H1 (cell line): ENCODE results near the gene PDYN. TPM values are rescaled to one million over a fixed set of nuclear protein-coding genes. Genes with fewer than 3 reads are reported as not detected.

Experiments
- CTCF ChIA-PET: fragments of 300-600 bp; sonication (Branson Sonifier 250); formaldehyde crosslinking; loops from one replicate; lab custom pipeline; 2021; ENCODE audit not compliant: partially characterized antibody; lab: Charles Lee
- POLR2A ChIA-PET: fragments of 300-600 bp; sonication (Branson Sonifier 250); formaldehyde crosslinking; loops from one replicate; lab custom pipeline; 2021; ENCODE audit warnings: inconsistent platforms; ENCODE audit not compliant: partially characterized antibody; lab: Charles Lee
- DNase-seq, 2 experiments: peaks; one replicate each; pipeline versions ENCODE4 v3.0.0 to v3.0.0-alpha.2; 2010 to 2022; ENCODE audit warnings: low spot score in 2 of 2, low read depth in 1 of 2, mixed read lengths in 1 of 2
- FAIRE-seq: peaks from 2 replicates; lab custom pipeline; 2011; peaks lifted over from hg19 to GRCh38; lab: Jason Lieb, UNC
- H2AFZ ChIP-seq: 2 replicates; pipeline ENCODE4 v1.8.1; 2012; ENCODE audit warnings: low read length, inconsistent platforms
- H2AK5ac ChIP-seq: 2 replicates; pipeline ENCODE4 v1.6.1; 2013; ENCODE audit warnings: low read depth, low read length
- H2BK120ac ChIP-seq: replicated peaks from 2 replicates; pipeline ENCODE3; 2013; ENCODE audit warnings: low read depth, low read length, inconsistent platforms
- H2BK12ac ChIP-seq: 2 replicates; pipeline ENCODE4 v1.6.1; 2013; ENCODE audit warnings: low read depth, low read length
- H2BK15ac ChIP-seq: 2 replicates; pipeline ENCODE4 v1.6.1; 2013; ENCODE audit warnings: low read length
- H2BK20ac ChIP-seq: 2 replicates; pipeline ENCODE4 v1.6.1; 2013; ENCODE audit warnings: low read length
- H2BK5ac ChIP-seq: 2 replicates; pipeline ENCODE4 v1.6.1; 2013; ENCODE audit warnings: low read depth, low read length
- H3K14ac ChIP-seq: 2 replicates; pipeline ENCODE4 v1.6.1; 2013; ENCODE audit warnings: inconsistent platforms; ENCODE audit not compliant: insufficient read length
- H3K18ac ChIP-seq: 2 replicates; pipeline ENCODE4 v1.6.1; 2013; ENCODE audit warnings: low read length; ENCODE audit errors: extremely low read depth
- H3K23ac ChIP-seq: 2 replicates; pipeline ENCODE4 v1.6.1; 2013; ENCODE audit warnings: inconsistent platforms; ENCODE audit not compliant: insufficient read length
- H3K23me2 ChIP-seq: 2 replicates; pipeline ENCODE4 v1.6.1; 2013; ENCODE audit warnings: low read depth, low read length
- H3K27ac ChIP-seq: 2 replicates; pipeline ENCODE4 v1.6.1; 2011; ENCODE audit warnings: low read depth, low read length, inconsistent platforms
- H3K27me3 ChIP-seq, 4 experiments: replicated peaks in 1 of 4; 1 replicate in 1 of 4; 2 replicates in 3 of 4; pipeline versions ENCODE4 v1.6.1 to v1.8.1; 2011 to 2013; ENCODE audit warnings: low read length in 3 of 4, mild to moderate bottlenecking in 3 of 4, inconsistent platforms in 2 of 4, mixed read lengths in 2 of 4, moderate library complexity in 1 of 4; ENCODE audit not compliant: control insufficient read depth in 3 of 4, insufficient read depth in 3 of 4; ENCODE audit errors: extremely low read depth in 1 of 4
- H3K36me3 ChIP-seq, 4 experiments: 2 replicates each; pipeline versions ENCODE4 v1.6.1 to v1.8.1; 2011 to 2013; ENCODE audit warnings: mild to moderate bottlenecking in 4 of 4, low read length in 3 of 4, moderate library complexity in 2 of 4, control low read depth in 1 of 4, inconsistent platforms in 1 of 4; ENCODE audit not compliant: insufficient read depth in 4 of 4, control insufficient read depth in 2 of 4
- H3K4ac ChIP-seq: replicated peaks from 2 replicates; pipeline ENCODE3; 2013; ENCODE audit warnings: low read length, low read depth, mixed read lengths, inconsistent platforms; ENCODE audit not compliant: insufficient read length
- H3K4me1 ChIP-seq, 4 experiments: replicated peaks in 1 of 4; 1 replicate in 1 of 4; 2 replicates in 3 of 4; pipeline versions ENCODE4 v1.6.1 to v1.8.1; 2011 to 2013; ENCODE audit warnings: low read length in 3 of 4, inconsistent platforms in 2 of 4, mixed read lengths in 1 of 4; ENCODE audit not compliant: insufficient read depth in 4 of 4, control insufficient read depth in 3 of 4
- H3K4me2 ChIP-seq, 2 experiments: 2 replicates each; pipeline versions ENCODE4 v1.6.1 to v1.8.1; 2011 to 2013; ENCODE audit warnings: low read depth in 2 of 2, low read length in 2 of 2, control low read depth in 1 of 2, inconsistent platforms in 1 of 2, mild to moderate bottlenecking in 1 of 2; ENCODE audit not compliant: insufficient read depth in 1 of 2
- H3K4me3 ChIP-seq, 4 experiments: fragments of 200-600, 300-600 bp in 1 of 4; sonication (generic), shearing (Covaris generic), sonication (Bioruptor Twin) in 1 of 4; 2 replicates each; pipeline versions ENCODE4 v1.5.1 to v1.8.1; 2011 to 2016; ENCODE audit warnings: low read length in 4 of 4, low read depth in 3 of 4, control low read depth in 2 of 4, inconsistent platforms in 2 of 4, mild to moderate bottlenecking in 2 of 4, mixed read lengths in 1 of 4, moderate library complexity in 1 of 4; ENCODE audit not compliant: insufficient read depth in 2 of 4; ENCODE audit errors: extremely low read depth in 1 of 4
- H3K56ac ChIP-seq: replicated peaks from 2 replicates; pipeline ENCODE3; 2013; ENCODE audit warnings: low read depth, mild to moderate bottlenecking, mixed read lengths, low read length, inconsistent platforms; ENCODE audit not compliant: insufficient read length
- H3K79me1 ChIP-seq: 2 replicates; pipeline ENCODE4 v1.6.1; 2013; ENCODE audit warnings: low read depth, low read length, control low read depth
- H3K79me2 ChIP-seq, 2 experiments: 2 replicates each; pipeline versions ENCODE4 v1.6.1 to v1.8.1; 2012 to 2013; ENCODE audit warnings: low read length in 2 of 2, mild to moderate bottlenecking in 2 of 2, inconsistent platforms in 1 of 2; ENCODE audit not compliant: insufficient read depth in 2 of 2, control insufficient read depth in 1 of 2
- H3K9ac ChIP-seq, 4 experiments: replicated peaks in 1 of 4; 1 replicate in 1 of 4; 2 replicates in 3 of 4; pipeline versions ENCODE4 v1.6.1 to v1.8.1; 2011 to 2013; ENCODE audit warnings: low read depth in 3 of 4, low read length in 3 of 4, control low read depth in 2 of 4, mild to moderate bottlenecking in 2 of 4, moderate library complexity in 2 of 4, inconsistent platforms in 1 of 4; ENCODE audit errors: extremely low read depth in 1 of 4
- H3K9me3 ChIP-seq, 2 experiments: 2 replicates each; pipeline versions ENCODE4 v1.6.1 to v1.8.1; 2012 to 2013; ENCODE audit warnings: mild to moderate bottlenecking in 2 of 2, moderate library complexity in 2 of 2, control low read depth in 1 of 2, inconsistent platforms in 1 of 2, low read depth in 1 of 2, low read length in 1 of 2, mixed read lengths in 1 of 2; ENCODE audit not compliant: insufficient read depth in 2 of 2
- H4K20me1 ChIP-seq, 2 experiments: replicated peaks in 1 of 2; 2 replicates each; pipeline versions ENCODE3 to v1.8.1; 2011 to 2013; ENCODE audit warnings: inconsistent platforms in 2 of 2, low read length in 2 of 2, mild to moderate bottlenecking in 1 of 2; ENCODE audit not compliant: insufficient read depth in 2 of 2, control insufficient read depth in 1 of 2
- H4K5ac ChIP-seq: 2 replicates; pipeline ENCODE4 v1.6.1; 2013; ENCODE audit warnings: low read length, low read depth, mixed read lengths, inconsistent platforms; ENCODE audit not compliant: insufficient read length
- H4K8ac ChIP-seq: 2 replicates; pipeline ENCODE4 v1.8.0; 2013; ENCODE audit warnings: mild to moderate bottlenecking, moderate library complexity, low read length, inconsistent platforms; ENCODE audit not compliant: insufficient read depth; ENCODE audit errors: extremely low read depth
- H4K91ac ChIP-seq: replicated peaks from 2 replicates; pipeline ENCODE3; 2013; ENCODE audit warnings: low read length, mixed read lengths, inconsistent platforms; ENCODE audit not compliant: insufficient read length
- CHD2 ChIP-seq: IDR thresholded peaks from 2 replicates; pipeline ENCODE4 v1.6.1; 2012; ENCODE audit warnings: low read length, improper control_type of control experiment
- E2F6 ChIP-seq: IDR thresholded peaks from 2 replicates; pipeline ENCODE4 v1.6.1; 2012; ENCODE audit warnings: inconsistent platforms
- RAD21 ChIP-seq, 2 experiments: IDR thresholded peaks in 1 of 2; conservative IDR thresholded peaks in 1 of 2; 2 replicates each; pipeline ENCODE4 v1.6.1; 2011; ENCODE audit warnings: low read depth in 2 of 2, low read length in 2 of 2, improper control_type of control experiment in 1 of 2, inconsistent platforms in 1 of 2, mild to moderate bottlenecking in 1 of 2, moderate library complexity in 1 of 2
- ZNF274 ChIP-seq: IDR thresholded peaks from 2 replicates; pipeline ENCODE4 v1.7.0; 2012; ENCODE audit warnings: low read length, borderline replicate concordance; ENCODE audit errors: extremely low read depth
- WGBS, 2 experiments: shearing (Covaris generic) in 1 of 2; methylation state at CpG; one replicate each; pipeline versions ENCODE4 v1.1.6 to v1.1.7; 2013 to 2015; ENCODE audit warnings: low lambda C conversion rate in 2 of 2, mixed read lengths in 2 of 2, inconsistent platforms in 1 of 2, low coverage in 1 of 2, missing lambda C conversion rate in 1 of 2; ENCODE audit not compliant: insufficient replicate concordance in 2 of 2, insufficient coverage in 1 of 2, insufficient read length in 1 of 2; ENCODE audit errors: extremely low coverage in 1 of 2, missing lambda C conversion rate in 1 of 2; 5-methylcytosine and 5-hydroxymethylcytosine counted together
- polyA plus RNA-seq, 7 experiments: library from polyadenylated mRNA; depleted of rRNA in 3 of 7; stranded (reverse) in 5 of 7; unstranded in 2 of 7; fragments of >200 nt in 5 of 7; fragments of 200-250 nt in 2 of 7; gene quantifications; 1 replicate in 5 of 7; 2 replicates in 1 of 7; 4 replicates in 1 of 7; pipeline versions ENCODE4 v1.2.1 to v1.2.3, GENCODE V29; 2011 to 2013; ENCODE audit warnings: missing spikeins in 2 of 7, mixed read lengths in 2 of 7
- total RNA-seq: library from RNA; stranded (reverse); fragmentation: NEBNext Ultra II Directional; extraction: Animal tissue kit (Norgen Biotek cat#: 25700); gene quantifications from 2 replicates; pipeline ENCODE4 v1.2.1, GENCODE V29; 2021
- TF ChIP-seq, protein P1 (sequence below): IDR thresholded peaks from 2 replicates; pipeline ENCODE4 v1.6.1; 2012; ENCODE audit warnings: inconsistent platforms
- TF ChIP-seq, protein P2 (sequence below), 3 experiments: IDR thresholded peaks; 1 replicate in 2 of 3; 2 replicates in 1 of 3; pipeline versions ENCODE4 v1.5.1 to v1.6.1; 2011; ENCODE audit warnings: low read length in 3 of 3, mild to moderate bottlenecking in 3 of 3, inconsistent platforms in 2 of 3, low read depth in 1 of 3, moderate library complexity in 1 of 3; ENCODE audit not compliant: insufficient read depth in 1 of 3; ENCODE audit errors: control extremely low read depth in 1 of 3

The PDYN gene
- total and polyA plus RNA-seq, 2 of the 8 experiments (the other 6 are each of a cell fraction or from before 2014, with no cell fraction given), result 0.54 to 0.60 TPM

GRCh38 chr20:2006452-2007361 lies 12.8 kb upstream of the PDYN start:
- Histone ChIP-seq H2AFZ (no peak overlapping the region), H2BK15ac (no peak overlapping the region), H3K18ac (no peak overlapping the region), H4K20me1 (peaks cover 0 to 3% of the 10 kb centered on the region in 2 experiments), H3K4me1 (peaks cover 0 to 14% (median 7%) of the 10 kb centered on the region in 4 experiments; a peak in 3 of 7 replicates), H4K91ac (no peak overlapping the region), H3K9ac (no peak overlapping the region), H3K9me3 (no peaks in the 10 kb centered on the region), H2BK12ac (no peak overlapping the region), H3K14ac (no peak overlapping the region), H2BK20ac (no peak overlapping the region), H3K79me1 (no peaks in the 10 kb centered on the region), H3K23me2 (no peaks in the 10 kb centered on the region; the same call in 1 of the 2 replicates), H3K27me3 (peaks cover 0 to 8% (median under 1%) of the 10 kb centered on the region in 4 experiments; a peak in 3 of 7 replicates), H3K27ac (no peak overlapping the region), H3K4me3 (no peak overlapping the region), H3K56ac (no peak overlapping the region), H4K5ac (no peak overlapping the region), H2BK5ac (no peak overlapping the region), H2BK120ac (no peak overlapping the region), H3K23ac (no peak overlapping the region), H2AK5ac (no peak overlapping the region), H3K79me2 (no peaks in the 10 kb centered on the region), H3K4ac (no peak overlapping the region), H3K4me2 (0 out of 4 replicates have a peak overlapping the region, but pooled peaks of 1 of the 2 experiments have one; percentile 30), H4K8ac (no peak overlapping the region), H3K36me3 (no peaks in the 10 kb centered on the region)
- FAIRE-seq, result peak; percentile 78
- TF ChIP-seq RAD21 (IDR thresholded peaks at IDR 0.05 in 1 of 2, conservative IDR thresholded peaks at IDR 0.05 in 1 of 2; ENCODE audit: low read depth in 2 of 2, low read length in 2 of 2), result peak; percentile 48 to 66
- TF ChIP-seq, protein P1, sequence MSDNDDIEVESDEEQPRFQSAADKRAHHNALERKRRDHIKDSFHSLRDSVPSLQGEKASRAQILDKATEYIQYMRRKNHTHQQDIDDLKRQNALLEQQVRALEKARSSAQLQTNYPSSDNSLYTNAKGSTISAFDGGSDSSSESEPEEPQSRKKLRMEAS, result 0 out of 2 replicates have a peak, but pooled peaks have one; percentile 20
- 0 out of 2 replicates have a peak, but pooled peaks have one; percentile 26 for TF ChIP-seq E2F6
- TF ChIP-seq, protein P2, sequence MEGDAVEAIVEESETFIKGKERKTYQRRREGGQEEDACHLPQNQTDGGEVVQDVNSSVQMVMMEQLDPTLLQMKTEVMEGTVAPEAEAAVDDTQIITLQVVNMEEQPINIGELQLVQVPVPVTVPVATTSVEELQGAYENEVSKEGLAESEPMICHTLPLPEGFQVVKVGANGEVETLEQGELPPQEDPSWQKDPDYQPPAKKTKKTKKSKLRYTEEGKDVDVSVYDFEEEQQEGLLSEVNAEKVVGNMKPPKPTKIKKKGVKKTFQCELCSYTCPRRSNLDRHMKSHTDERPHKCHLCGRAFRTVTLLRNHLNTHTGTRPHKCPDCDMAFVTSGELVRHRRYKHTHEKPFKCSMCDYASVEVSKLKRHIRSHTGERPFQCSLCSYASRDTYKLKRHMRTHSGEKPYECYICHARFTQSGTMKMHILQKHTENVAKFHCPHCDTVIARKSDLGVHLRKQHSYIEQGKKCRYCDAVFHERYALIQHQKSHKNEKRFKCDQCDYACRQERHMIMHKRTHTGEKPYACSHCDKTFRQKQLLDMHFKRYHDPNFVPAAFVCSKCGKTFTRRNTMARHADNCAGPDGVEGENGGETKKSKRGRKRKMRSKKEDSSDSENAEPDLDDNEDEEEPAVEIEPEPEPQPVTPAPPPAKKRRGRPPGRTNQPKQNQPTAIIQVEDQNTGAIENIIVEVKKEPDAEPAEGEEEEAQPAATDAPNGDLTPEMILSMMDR (IDR thresholded peaks at IDR 0.05; ENCODE audit: control extremely low read depth in 1 of 3, insufficient read depth in 1 of 3, low read depth in 1 of 3, low read length in 3 of 3), result peak; percentile 74 to 81 (median 75)
- TF ChIP-seq ZNF274, result no peak
- TF ChIP-seq CHD2, result no peak
- DNase-seq, result peak in 1 of 2 experiments; percentile 78
- ChIA-PET CTCF (interaction anchor here (0.5 to 6.0 kb wide), 47 partner anchors 10 to 1827 kb away, joined by 3 to 88 read pairs (median 4); partner anchors contain the start of gene PDYN), POLR2A (no interaction called here)
- 46% methylated on average over 20 of the region's 20 CpGs; no CpG with 5 or more reads in 1 of the 2 experiments for WGBS, 2 experiments
